ENCODE data around the gene GNAT3.

GRCh38 chr7:80412842-80413241, 99.0 kb downstream of the GNAT3 start:
- TF ChIP-seq GATA2 (IDR thresholded peaks at IDR 0.05; ENCODE audit: low read depth, low read length) (no peak), GATA3 (IDR thresholded peaks at IDR 0.05; ENCODE audit: low read depth, low read length) (no peak)
